ENCODE results near the gene SYNE4.

GRCh38 chr19:35973487-35973886 lies 35.1 kb downstream of the SYNE4 start:
- TF ChIP-seq CTCF (conservative IDR thresholded peaks at IDR 0.05 in 1 of 2, IDR thresholded peaks at IDR 0.05 in 1 of 2; ENCODE audit: low read depth in 1 of 2, low read length in 2 of 2) = no peak
- no peak for TF ChIP-seq EZH2 (IDR thresholded peaks at IDR 0.05; ENCODE audit: low read length, missing control alignments)

All from fibroblast of lung (primary cell).